Upper lobe of left lung (tissue), 4 donors: Measurements from ENCODE around the gene METTL2A.
"Not testable (repeated sequence)": the region's sequence is repeated elsewhere in the genome, so short reads cannot be mapped to it uniquely, and the experiment has no call there.

Experiments
- CTCF ChIP-seq, 6 experiments: fragments of 450-650 bp in 4 of 6; fragments of 200-600 bp in 2 of 6; sonication (generic) in 2 of 6; IDR thresholded peaks; one replicate each; pipeline ENCODE4 v1.5.1; 2016 to 2019; ENCODE audit warnings: antibody characterized with exemption in 6 of 6
- POLR2AphosphoS5 ChIP-seq, 2 donors: sonication (generic); formaldehyde crosslinking; IDR thresholded peaks; one replicate each; pipeline ENCODE4 v1.5.1; 2017; ENCODE audit warnings: antibody characterized with exemption in 2 of 2

- TF ChIP-seq CTCF, POLR2AphosphoS5 (IDR thresholded peaks at IDR 0.05): not testable (repeated sequence)
Measured at GRCh38 chr17:62445791-62446190, 22.1 kb downstream of the METTL2A start.
